Endodermal cell (in vitro differentiated cells): ENCODE results near the gene ZNF70. TPM values are rescaled to one million over a fixed set of nuclear protein-coding genes. Genes with fewer than 3 reads are reported as not detected.

ENCODE experiments used
- DNase-seq: peaks from one replicate; pipeline ENCODE4 v3.0.0-alpha.2; 2017
- H3K27ac ChIP-seq: 2 replicates; pipeline ENCODE4 v1.5.1; 2013; ENCODE audit warnings: mild to moderate bottlenecking, low read depth, low read length, moderate library complexity
- H3K27me3 ChIP-seq: 2 replicates; pipeline ENCODE4 v1.6.1; 2013; ENCODE audit warnings: mild to moderate bottlenecking, low read length, moderate library complexity; ENCODE audit not compliant: insufficient read depth, control insufficient read depth, poor library complexity, severe bottlenecking
- H3K36me3 ChIP-seq: 2 replicates; pipeline ENCODE4 v1.7.0; 2013; ENCODE audit warnings: mild to moderate bottlenecking, low read length, moderate library complexity; ENCODE audit not compliant: control insufficient read depth, insufficient read depth
- H3K4me1 ChIP-seq: one replicate; pipeline ENCODE4 v1.7.0; 2013; ENCODE audit warnings: low read length; ENCODE audit not compliant: control insufficient read depth, insufficient read depth
- H3K4me3 ChIP-seq: 2 replicates; pipeline ENCODE4 v1.5.1; 2013; ENCODE audit warnings: mild to moderate bottlenecking, low read length, moderate library complexity
- H3K9ac ChIP-seq: 2 replicates; pipeline ENCODE4 v1.6.1; 2013; ENCODE audit warnings: mild to moderate bottlenecking, low read length, moderate library complexity; ENCODE audit not compliant: poor library complexity, severe bottlenecking; ENCODE audit errors: extremely low read depth
- H3K9me3 ChIP-seq: 2 replicates; pipeline ENCODE4 v1.6.1; 2013; ENCODE audit warnings: mild to moderate bottlenecking, low read length, moderate library complexity; ENCODE audit not compliant: control insufficient read depth
- H3K27ac Mint-ChIP-seq: 2 replicates; pipeline ENCODE4 v1.8.0; 2020; ENCODE audit warnings: mixed read lengths
- H3K27me3 Mint-ChIP-seq: 2 replicates; pipeline ENCODE4 v1.8.0; 2021; ENCODE audit warnings: mild to moderate bottlenecking, mixed read lengths; ENCODE audit not compliant: insufficient read depth
- H3K36me3 Mint-ChIP-seq: 2 replicates; pipeline ENCODE4 v1.8.0; 2020; ENCODE audit warnings: low read depth, mixed read lengths
- H3K4me1 Mint-ChIP-seq: 2 replicates; pipeline ENCODE4 v1.8.0; 2020; ENCODE audit warnings: mixed read lengths
- H3K4me3 Mint-ChIP-seq: 2 replicates; pipeline ENCODE4 v1.8.0; 2020; ENCODE audit warnings: mild to moderate bottlenecking, moderate library complexity, mixed read lengths
- H3K9me3 Mint-ChIP-seq: 2 replicates; pipeline ENCODE4 v1.8.0; 2020; ENCODE audit warnings: mild to moderate bottlenecking, mixed read lengths
- CTCF ChIP-seq: fragments of 200-600 bp; sonication (generic); conservative IDR thresholded peaks from 2 replicates; pipeline ENCODE4 v1.5.0; 2021; ENCODE audit warnings: antibody characterized with exemption, mild to moderate bottlenecking
- WGBS, 2 experiments: methylation state at CpG; one replicate each; pipeline versions ENCODE4 v1.1.5 to v1.1.7; 2013; ENCODE audit warnings: missing lambda C conversion rate in 2 of 2, mixed read lengths in 1 of 2; ENCODE audit not compliant: insufficient coverage in 1 of 2, insufficient read length in 1 of 2; 5-methylcytosine and 5-hydroxymethylcytosine counted together
- total RNA-seq, 2 donors: library from RNA; stranded (reverse); fragmentation: NEBNext Ultra II Directional in 1 of 2; extraction: Animal tissue kit (Norgen Biotek cat#: 25700) in 1 of 2; gene quantifications; 2 replicates in 1 of 2; 3 replicates in 1 of 2; pipeline ENCODE4 v1.2.1, GENCODE V29; 2021

The ZNF70 gene
- total RNA-seq, 2 donors from 2014 or later = 4.7 to 5.7 TPM

- Histone ChIP-seq H3K9me3 (no peaks in the 10 kb centered on the region), H3K27ac (no peak overlapping the region), H3K9ac (no peak overlapping the region), H3K4me3 (no peak overlapping the region), H3K4me1 (no peaks in the 10 kb centered on the region), H3K36me3 (no peaks in the 10 kb centered on the region), H3K27me3 (no peaks in the 10 kb centered on the region)
- H3K36me3 Mint-ChIP-seq = no peaks in the 10 kb centered on the region
- no peaks in the 10 kb centered on the region for H3K9me3 Mint-ChIP-seq
- 90 to 97% methylated on average over 2 to 4 of the region's 4 CpGs for WGBS, 2 experiments
- no peak for DNase-seq
- no peak overlapping the region for H3K4me3 Mint-ChIP-seq
- H3K27me3 Mint-ChIP-seq = peaks cover 12% of the 10 kb centered on the region
- no peak overlapping the region for H3K27ac Mint-ChIP-seq
- peaks cover 15% of the 10 kb centered on the region for H3K4me1 Mint-ChIP-seq
- TF ChIP-seq CTCF = no peak
Observed at GRCh38 chr22:23759566-23759965, 8.7 kb upstream of the ZNF70 start.

- H3K4me3 ChIP-seq = no peak overlapping the region
- Mint-ChIP-seq H3K27ac (no peak overlapping the region), H3K4me1 (peaks cover 4% of the 10 kb centered on the region), H3K9me3 (no peaks in the 10 kb centered on the region), H3K27me3 (peaks cover 9% of the 10 kb centered on the region), H3K4me3 (no peak overlapping the region), H3K36me3 (no peaks in the 10 kb centered on the region)
- no peak overlapping the region for H3K27ac ChIP-seq
- 71 to 100% methylated on average over 1 to 4 of the region's 4 CpGs for WGBS, 2 experiments
- H3K36me3 ChIP-seq = no peaks in the 10 kb centered on the region
- H3K9me3 ChIP-seq = no peaks in the 10 kb centered on the region
- no peaks in the 10 kb centered on the region for H3K4me1 ChIP-seq
- H3K9ac ChIP-seq = no peak overlapping the region
- TF ChIP-seq CTCF = no peak
- no peak for DNase-seq
- no peaks in the 10 kb centered on the region for H3K27me3 ChIP-seq
Observed at GRCh38 chr22:23756891-23757290, 6.0 kb upstream of the ZNF70 start.

GRCh38 chr22:23755711-23756110 is 4.8 kb upstream of the ZNF70 start:
- no peak overlapping the region for H3K9ac ChIP-seq
- Mint-ChIP-seq H3K36me3 (no peaks in the 10 kb centered on the region), H3K27ac (no peak overlapping the region), H3K9me3 (no peaks in the 10 kb centered on the region), H3K4me3 (no peak overlapping the region), H3K27me3 (peaks cover 8% of the 10 kb centered on the region), H3K4me1 (peaks cover 4% of the 10 kb centered on the region)
- H3K9me3 ChIP-seq = no peaks in the 10 kb centered on the region
- no peak overlapping the region for H3K4me3 ChIP-seq
- H3K4me1 ChIP-seq = no peaks in the 10 kb centered on the region
- H3K27ac ChIP-seq = no peak overlapping the region
- no peaks in the 10 kb centered on the region for H3K27me3 ChIP-seq
- WGBS, 2 experiments = 97 to 100% methylated on average over 1 to 8 of the region's 8 CpGs
- DNase-seq = no peak
- no peaks in the 10 kb centered on the region for H3K36me3 ChIP-seq
- no peak for TF ChIP-seq CTCF
